Activated CD4-positive, alpha-beta T cell treated with anti-CD3 and anti-CD28 coated beads, Interleukin-2, amount 50 U/mL, for 24 hours (primary cell): ENCODE results near the gene POLE.

Experiments
- DNase-seq, 2 donors: peaks; one replicate each; pipeline ENCODE4 v3.0.0-alpha.2; 2020; ENCODE audit warnings: low read depth in 1 of 2, low spot score in 1 of 2

The POLE gene

GRCh38 chr12:132632521-132633228 lies 54.5 kb downstream of the POLE start:
- no peak for DNase-seq

- no peak for DNase-seq
Observed at GRCh38 chr12:132631666-132632065, 55.5 kb downstream of the POLE start.

- DNase-seq, result no peak
Observed at GRCh38 chr12:132630672-132631071, 56.5 kb downstream of the POLE start.

- no peak for DNase-seq
Observed at GRCh38 chr12:132629330-132629729, 57.8 kb downstream of the POLE start.

- no peak for DNase-seq
Observed at GRCh38 chr12:132625731-132626430, 61.3 kb downstream of the POLE start.

GRCh38 chr12:132624910-132625630 lies 62.1 kb downstream of the POLE start:
- DNase-seq, result no peak

- DNase-seq, result no peak
Observed at GRCh38 chr12:132624186-132624855, 62.8 kb downstream of the POLE start.

- no peak for DNase-seq
Observed at GRCh38 chr12:132623072-132623869, 63.9 kb downstream of the POLE start.

GRCh38 chr12:132622437-132623071 lies 64.6 kb downstream of the POLE start:
- DNase-seq, result no peak

GRCh38 chr12:132621657-132622435 lies 65.3 kb downstream of the POLE start:
- DNase-seq, result no peak

GRCh38 chr12:132620899-132621656 lies 66.1 kb downstream of the POLE start:
- DNase-seq, result no peak

GRCh38 chr12:132620113-132620898 lies 66.8 kb downstream of the POLE start:
- DNase-seq, result no peak

GRCh38 chr12:132619386-132620112 lies 67.6 kb downstream of the POLE start:
- DNase-seq, result no peak

GRCh38 chr12:132619071-132619385 lies 68.1 kb downstream of the POLE start:
- DNase-seq, result no peak

- DNase-seq, result no peak
Observed at GRCh38 chr12:132618683-132619043, 68.5 kb downstream of the POLE start, which contains the start of gene P2RX2. P2RX2 (plus strand) TSS chr12:132618776; CDS start chr12:132618817, 41 bp downstream.

- no peak for DNase-seq
Observed at GRCh38 chr12:132617822-132618682, 69.1 kb downstream of the POLE start.
